DND-41 (cell line): ENCODE data around the gene MARCKSL1.
"Not testable (repeated sequence)": the region's sequence is repeated elsewhere in the genome, so short reads cannot be mapped to it uniquely, and the experiment has no call there.

Experiments
- ATAC-seq: fragments of 200-7000 bp; cut with Tn5 transposase; 3 replicates; pipeline ENCODE4 v1.9.1; 2021; ENCODE audit warnings: low read depth; ENCODE audit not compliant: insufficient read depth
- DNase-seq: peaks from one replicate; pipeline ENCODE4 v3.0.0-alpha.2; 2020
- H2AFZ ChIP-seq: 2 replicates; pipeline ENCODE4 v1.6.0; 2012; ENCODE audit warnings: low read depth, low read length
- H3K27ac ChIP-seq: 2 replicates; pipeline ENCODE4 v1.5.1; 2012; ENCODE audit warnings: low read length, inconsistent platforms
- H3K27me3 ChIP-seq: fragments of 200-600 bp; sonication (generic); 2 replicates; pipeline ENCODE4 v1.6.0; 2012; ENCODE audit warnings: low read length, mild to moderate bottlenecking, inconsistent platforms; ENCODE audit not compliant: insufficient read depth, poor library complexity
- H3K36me3 ChIP-seq: 2 replicates; pipeline ENCODE4 v1.5.1; 2012; ENCODE audit warnings: low read length, inconsistent platforms; ENCODE audit not compliant: insufficient read depth
- H3K4me1 ChIP-seq: 2 replicates; pipeline ENCODE4 v1.5.1; 2012; ENCODE audit warnings: mild to moderate bottlenecking, low read length; ENCODE audit not compliant: insufficient read depth
- H3K4me2 ChIP-seq: 2 replicates; pipeline ENCODE4 v1.6.0; 2012; ENCODE audit warnings: mild to moderate bottlenecking, moderate library complexity, low read length, inconsistent platforms; ENCODE audit not compliant: insufficient read depth
- H3K4me3 ChIP-seq, 2 experiments: fragments of 200-600 bp in 1 of 2; shearing (Covaris generic) in 1 of 2; 2 replicates each; pipeline ENCODE4 v1.5.1; 2012 to 2016; ENCODE audit warnings: inconsistent platforms in 2 of 2, low read length in 2 of 2, mild to moderate bottlenecking in 2 of 2, low read depth in 1 of 2, moderate library complexity in 1 of 2
- H3K79me2 ChIP-seq: 2 replicates; pipeline ENCODE4 v1.6.0; 2012; ENCODE audit warnings: low read length, inconsistent platforms; ENCODE audit not compliant: insufficient read depth
- H3K9ac ChIP-seq: 2 replicates; pipeline ENCODE4 v1.6.0; 2012; ENCODE audit warnings: low read depth, mild to moderate bottlenecking, inconsistent platforms, low read length, moderate library complexity
- H3K9me3 ChIP-seq: 2 replicates; pipeline ENCODE4 v1.5.1; 2012; ENCODE audit warnings: low read length, moderate library complexity, mild to moderate bottlenecking, inconsistent platforms; ENCODE audit not compliant: insufficient read depth, severe bottlenecking
- H4K20me1 ChIP-seq: 2 replicates; pipeline ENCODE4 v1.6.0; 2012; ENCODE audit warnings: low read length; ENCODE audit not compliant: insufficient read depth
- EZH2 ChIP-seq: IDR thresholded peaks from 3 replicates; pipeline ENCODE4 v1.6.1; 2012; ENCODE audit warnings: borderline replicate concordance, low read depth, mild to moderate bottlenecking, moderate library complexity, low read length, inconsistent platforms; ENCODE audit not compliant: severe bottlenecking
- TF ChIP-seq, protein P1 (sequence below): IDR thresholded peaks from 2 replicates; pipeline ENCODE4 v1.5.1; 2012; ENCODE audit warnings: borderline replicate concordance, low read length, moderate library complexity, mild to moderate bottlenecking; ENCODE audit not compliant: poor library complexity, severe bottlenecking; ENCODE audit errors: extremely low read depth

MARCKSL1 gene

DNA sequence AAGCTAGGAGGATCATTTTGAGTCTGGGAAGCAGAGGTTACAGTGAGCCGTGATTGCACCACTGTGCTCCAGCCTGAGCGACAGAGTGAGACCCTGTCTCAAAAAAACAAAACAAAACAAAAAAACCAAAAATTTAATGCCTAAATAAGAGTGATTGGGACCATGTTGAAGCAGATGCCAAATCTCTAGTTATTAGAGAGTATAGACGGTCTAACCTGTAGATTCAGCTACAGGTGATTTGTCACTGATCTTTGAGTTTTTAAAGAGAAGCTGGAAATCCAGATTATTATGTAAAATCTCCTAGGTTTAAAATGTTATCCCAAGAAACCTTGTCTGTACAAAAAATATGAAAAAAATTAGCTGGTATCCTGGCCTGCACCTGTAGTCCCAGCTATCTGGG is 32.7 kb downstream of the MARCKSL1 start:
- Histone ChIP-seq H3K4me3 (no peak overlapping the region), H3K79me2 (peaks cover 97% of the 10 kb centered on the region), H3K4me1 (no peaks in the 10 kb centered on the region), H4K20me1 (peaks cover 42% of the 10 kb centered on the region; the same call in 1 of the 2 replicates), H3K4me2 (no peak overlapping the region), H3K9me3 (no peaks in the 10 kb centered on the region), H3K9ac (no peak overlapping the region), H2AFZ (no peak overlapping the region), H3K27me3 (no peaks in the 10 kb centered on the region), H3K27ac (no peak overlapping the region), H3K36me3 (peaks cover 76% of the 10 kb centered on the region)
- TF ChIP-seq, protein P1, sequence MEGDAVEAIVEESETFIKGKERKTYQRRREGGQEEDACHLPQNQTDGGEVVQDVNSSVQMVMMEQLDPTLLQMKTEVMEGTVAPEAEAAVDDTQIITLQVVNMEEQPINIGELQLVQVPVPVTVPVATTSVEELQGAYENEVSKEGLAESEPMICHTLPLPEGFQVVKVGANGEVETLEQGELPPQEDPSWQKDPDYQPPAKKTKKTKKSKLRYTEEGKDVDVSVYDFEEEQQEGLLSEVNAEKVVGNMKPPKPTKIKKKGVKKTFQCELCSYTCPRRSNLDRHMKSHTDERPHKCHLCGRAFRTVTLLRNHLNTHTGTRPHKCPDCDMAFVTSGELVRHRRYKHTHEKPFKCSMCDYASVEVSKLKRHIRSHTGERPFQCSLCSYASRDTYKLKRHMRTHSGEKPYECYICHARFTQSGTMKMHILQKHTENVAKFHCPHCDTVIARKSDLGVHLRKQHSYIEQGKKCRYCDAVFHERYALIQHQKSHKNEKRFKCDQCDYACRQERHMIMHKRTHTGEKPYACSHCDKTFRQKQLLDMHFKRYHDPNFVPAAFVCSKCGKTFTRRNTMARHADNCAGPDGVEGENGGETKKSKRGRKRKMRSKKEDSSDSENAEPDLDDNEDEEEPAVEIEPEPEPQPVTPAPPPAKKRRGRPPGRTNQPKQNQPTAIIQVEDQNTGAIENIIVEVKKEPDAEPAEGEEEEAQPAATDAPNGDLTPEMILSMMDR = no peak
- no peak for TF ChIP-seq EZH2
- ATAC-seq (no peak), DNase-seq (no peak)

DNA sequence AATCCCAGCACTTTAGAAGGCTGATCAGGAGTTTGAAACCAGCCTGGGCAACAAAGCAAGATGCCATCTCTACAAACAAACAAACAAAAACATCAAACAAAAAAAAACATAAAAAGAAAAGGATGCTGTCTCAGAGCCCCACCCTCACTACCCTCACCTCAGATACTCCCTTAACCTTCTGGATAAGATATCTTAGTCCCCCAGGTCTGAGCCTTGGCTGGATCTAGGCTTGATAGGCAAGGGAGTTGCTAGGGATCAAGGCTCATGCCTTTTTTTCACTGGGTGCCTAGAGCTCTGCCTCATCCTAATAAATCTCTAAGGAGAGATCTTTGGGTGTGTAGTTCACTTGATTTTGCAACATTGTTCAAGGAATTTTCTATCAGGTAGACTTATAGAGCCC is 36.7 kb downstream of the MARCKSL1 start:
- H3K9ac ChIP-seq = no peak overlapping the region; the same call in 1 of the 2 replicates
- TF ChIP-seq EZH2 = no peak
- TF ChIP-seq, protein P1 = no peak
- peaks cover 28% of the 10 kb centered on the region for H3K4me1 ChIP-seq
- DNase-seq (no peak), ATAC-seq (no peak)
- H3K4me3 ChIP-seq = no peak overlapping the region
- H3K9me3 ChIP-seq = no peaks in the 10 kb centered on the region
- H4K20me1 ChIP-seq = peaks cover 64% of the 10 kb centered on the region
- H3K4me2 ChIP-seq = no peak overlapping the region
- H3K27ac ChIP-seq = no peak overlapping the region
- H3K79me2 ChIP-seq = peaks cover 98% of the 10 kb centered on the region
- no peaks in the 10 kb centered on the region for H3K27me3 ChIP-seq
- H3K36me3 ChIP-seq = peaks cover 71% of the 10 kb centered on the region
- no peak overlapping the region for H2AFZ ChIP-seq

DNA sequence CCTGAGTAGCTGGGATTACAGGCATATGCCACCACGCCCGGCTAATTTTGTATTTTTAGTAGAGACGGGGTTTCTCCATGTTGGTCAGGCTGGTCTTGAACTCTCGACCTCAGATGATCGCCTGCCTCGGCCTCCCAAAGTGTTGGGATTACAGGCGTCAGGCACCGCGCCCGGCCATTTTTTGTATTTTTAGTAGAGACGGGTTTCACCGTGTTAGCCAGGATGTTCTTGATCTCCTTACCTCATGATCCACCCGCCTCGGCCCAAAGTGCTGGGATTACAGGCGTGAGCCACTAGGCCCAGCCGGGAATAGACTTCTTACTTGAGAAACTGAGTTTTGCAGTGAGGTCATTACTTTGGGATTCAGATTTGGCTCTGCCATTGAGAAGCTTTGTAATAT is 37.8 kb downstream of the MARCKSL1 start:
- H2AFZ ChIP-seq, H3K27ac ChIP-seq, H3K27me3 ChIP-seq, H3K4me3 ChIP-seq, H3K9me3 ChIP-seq, H3K4me2 ChIP-seq, ATAC-seq, DNase-seq, H3K9ac ChIP-seq: not testable (repeated sequence)
- H3K4me1 ChIP-seq = peaks cover 39% of the 10 kb centered on the region
- H3K79me2 ChIP-seq = peaks cover 98% of the 10 kb centered on the region
- peaks cover 63% of the 10 kb centered on the region for H3K36me3 ChIP-seq
- H4K20me1 ChIP-seq = peaks cover 68% of the 10 kb centered on the region

DNA sequence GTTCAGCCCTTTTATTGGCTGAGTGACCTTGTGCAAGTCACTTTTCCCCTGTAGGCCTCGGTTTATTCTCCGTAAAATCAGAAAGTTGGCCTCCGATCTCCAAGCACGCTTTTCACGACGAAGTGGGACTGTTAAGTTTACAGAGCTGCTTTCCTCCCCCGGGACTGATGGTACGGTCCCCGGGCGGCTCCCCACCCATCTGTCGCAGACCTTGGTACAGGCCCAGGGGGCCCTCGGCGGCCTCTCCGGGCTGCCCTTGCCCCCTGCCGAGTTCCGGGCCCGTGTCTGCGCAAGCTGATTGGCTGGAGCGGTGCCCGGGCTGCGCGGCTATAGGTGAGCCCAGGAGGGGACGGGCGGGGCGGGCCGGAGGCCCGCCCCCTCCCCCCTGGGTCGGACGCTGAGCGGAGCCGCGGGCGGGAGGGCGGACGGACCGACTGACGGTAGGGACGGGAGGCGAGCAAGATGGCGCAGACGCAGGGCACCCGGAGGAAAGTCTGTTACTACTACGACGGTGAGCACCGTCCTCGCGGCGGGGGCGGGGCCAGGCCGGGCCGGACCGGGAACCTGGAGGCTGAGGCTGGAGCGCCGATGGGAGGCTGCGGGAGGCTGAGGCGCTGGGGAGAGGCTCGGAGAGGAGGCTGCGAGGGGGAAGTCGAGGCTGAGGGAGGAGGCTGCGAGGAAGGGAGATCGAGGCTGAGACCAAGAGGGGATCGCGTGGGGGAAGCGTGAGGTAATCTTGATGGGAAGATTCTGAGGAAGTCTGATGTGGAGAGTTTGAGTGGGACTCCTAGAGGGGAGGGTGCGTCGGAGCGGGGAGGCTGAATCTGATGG is 44.1 kb downstream of the MARCKSL1 start, which contains the start of gene HDAC1:
TSS of gene HDAC1 (plus strand) at position 376 of the 831 bp plus-strand sequence. CDS start at position 463, 87 bp downstream.
- peaks cover 26% of the 10 kb centered on the region for H3K36me3 ChIP-seq
- TF ChIP-seq, protein P1 = no peak
- no peak for TF ChIP-seq EZH2
- H3K4me3 ChIP-seq = peak within 1 kb of the TSS; percentile 74 to 86
- peak within 1 kb of the TSS; percentile 87 for H3K27ac ChIP-seq
- H3K4me2 ChIP-seq = peak within 1 kb of the TSS; percentile 92
- peak within 1 kb of the TSS; percentile 81 for H3K9ac ChIP-seq
- no peaks in the 10 kb centered on the region for H3K27me3 ChIP-seq
- DNase-seq = peak; percentile 99
- H2AFZ ChIP-seq = peak within 1 kb of the TSS; percentile 81
- H3K9me3 ChIP-seq = no peaks in the 10 kb centered on the region
- H3K4me1 ChIP-seq = peaks cover 57% of the 10 kb centered on the region
- peak; percentile 97 for ATAC-seq
- peaks cover 52% of the 10 kb centered on the region for H3K79me2 ChIP-seq
- H4K20me1 ChIP-seq = peaks cover 34% of the 10 kb centered on the region
